VCaP (cell line): ENCODE measurements around the gene LTBP1.

ENCODE experiments used
- H3K27ac ChIP-seq: fragments of 450-650 bp; 2 replicates; pipeline ENCODE4 v1.5.1; 2017
- CTCF ChIP-seq: fragments of 450-650 bp; conservative IDR thresholded peaks from 2 replicates; pipeline ENCODE4 v1.5.1; 2017; ENCODE audit warnings: mild to moderate bottlenecking, moderate library complexity

LTBP1 gene

DNA sequence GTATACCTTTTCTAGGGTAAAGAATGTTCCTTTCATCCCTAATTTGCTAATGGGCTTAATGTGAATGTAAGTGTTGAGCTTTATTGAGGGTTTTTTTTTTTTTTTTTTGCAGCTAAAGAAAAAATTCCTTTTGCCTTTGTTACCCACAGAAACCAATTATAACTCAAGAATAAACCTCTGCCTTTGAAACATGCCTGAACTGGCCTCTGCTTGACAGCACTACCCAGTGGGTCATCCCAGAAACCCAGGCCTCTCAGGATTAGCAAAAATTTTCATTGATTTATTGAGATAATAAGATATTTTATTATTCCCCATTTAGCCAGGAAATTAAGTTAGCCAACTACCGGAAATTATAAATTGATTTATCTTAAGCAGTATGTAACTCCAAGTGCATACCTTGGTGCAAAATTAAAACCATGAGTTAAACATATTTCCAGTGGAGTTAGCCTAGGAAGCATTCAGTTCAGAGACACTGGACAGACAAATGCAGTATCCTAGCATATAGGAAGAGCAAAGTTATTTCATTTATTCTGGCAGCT lies 462.7 kb downstream of the LTBP1 start:
- no peak overlapping the region for H3K27ac ChIP-seq
- no peak for TF ChIP-seq CTCF

DNA sequence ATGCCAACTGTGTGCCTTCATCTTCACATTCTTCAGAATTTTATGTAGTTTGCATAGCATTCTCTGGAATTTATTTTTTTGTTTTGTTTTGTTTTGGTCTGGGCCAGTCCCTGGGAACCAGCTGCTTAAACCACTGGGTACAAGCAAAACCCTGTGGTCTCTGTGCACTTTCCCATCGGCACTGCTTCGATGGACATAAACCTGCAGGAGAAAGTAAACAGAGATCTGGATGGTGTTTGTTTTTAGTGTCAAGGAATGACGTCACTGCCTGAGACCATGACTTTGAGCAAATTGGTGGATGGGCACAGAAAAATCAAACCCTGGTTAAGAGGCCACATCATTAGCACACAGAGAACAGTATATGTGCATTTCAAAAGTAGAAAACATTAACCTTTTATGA lies 465.0 kb downstream of the LTBP1 start:
- TF ChIP-seq CTCF = no peak
- no peak overlapping the region for H3K27ac ChIP-seq

- peak; percentile 36; the same call in 1 of the 2 replicates for TF ChIP-seq CTCF
- H3K27ac ChIP-seq = no peak overlapping the region
Observed at GRCh38 chr2:33412920-33413319, 466.2 kb downstream of the LTBP1 start.

- TF ChIP-seq CTCF = no peak
- H3K27ac ChIP-seq = no peak overlapping the region
Observed at GRCh38 chr2:33419581-33420200, 472.9 kb downstream of the LTBP1 start.

DNA sequence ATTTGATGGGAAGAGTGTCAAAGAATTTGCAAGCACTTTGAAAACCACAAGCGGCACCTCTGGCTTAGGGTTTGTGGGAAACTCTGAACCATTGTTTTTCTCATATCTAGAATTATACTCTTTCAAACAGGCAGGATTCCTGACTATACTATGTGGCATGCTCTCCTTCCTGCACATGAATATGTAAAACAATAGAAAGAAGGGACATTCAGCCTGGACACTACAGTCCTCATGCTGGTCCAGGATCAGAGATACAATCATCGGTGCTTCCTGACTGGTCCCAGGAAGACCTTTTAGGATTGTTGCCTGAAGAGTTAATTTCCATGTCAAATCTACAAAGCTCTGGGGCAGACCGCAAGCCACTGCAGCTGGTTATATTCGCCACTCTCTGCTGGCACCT lies 474.0 kb downstream of the LTBP1 start:
- TF ChIP-seq CTCF = no peak
- H3K27ac ChIP-seq = no peak overlapping the region

GRCh38 chr2:33421820-33422219 lies 475.1 kb downstream of the LTBP1 start:
- no peak overlapping the region for H3K27ac ChIP-seq
- TF ChIP-seq CTCF = no peak

DNA sequence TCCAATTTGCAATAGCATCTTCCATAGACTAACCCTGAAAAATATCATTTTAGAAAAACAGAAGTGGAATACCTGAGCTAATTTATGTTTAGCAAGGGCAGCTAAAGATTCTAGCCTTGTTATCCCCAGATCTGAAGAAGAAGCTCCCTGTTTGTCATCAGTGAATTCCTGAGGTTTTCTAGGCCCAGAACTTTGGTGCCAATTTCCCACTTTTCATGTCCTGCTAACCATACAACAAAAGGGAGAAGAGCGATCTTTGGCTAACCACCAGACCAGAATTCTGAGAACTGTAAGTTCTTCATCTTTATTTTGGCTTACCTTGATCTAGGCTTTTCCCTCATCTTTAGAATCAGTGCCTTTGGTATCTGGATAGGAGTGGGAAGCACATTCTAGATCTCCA lies 478.4 kb downstream of the LTBP1 start:
- no peak for TF ChIP-seq CTCF
- H3K27ac ChIP-seq = no peak overlapping the region
